Activated CD8-positive, alpha-beta memory T cell treated with anti-CD3 and anti-CD28 coated beads, Interleukin-2, amount 50 U/mL, for 4 hours (primary cell): ENCODE results near the gene SORT1.
"Not testable (repeated sequence)": the region's sequence is repeated elsewhere in the genome, so short reads cannot be mapped to it uniquely, and the experiment has no call there.

Experiments
- DNase-seq: peaks from one replicate; pipeline ENCODE4 v3.0.0-alpha.2; 2020

SORT1 gene

GRCh38 chr1:109294481-109294880 lies 103.2 kb downstream of the SORT1 start:
- no peak for DNase-seq

GRCh38 chr1:109293026-109293425 lies 104.7 kb downstream of the SORT1 start:
- no peak for DNase-seq

DNA sequence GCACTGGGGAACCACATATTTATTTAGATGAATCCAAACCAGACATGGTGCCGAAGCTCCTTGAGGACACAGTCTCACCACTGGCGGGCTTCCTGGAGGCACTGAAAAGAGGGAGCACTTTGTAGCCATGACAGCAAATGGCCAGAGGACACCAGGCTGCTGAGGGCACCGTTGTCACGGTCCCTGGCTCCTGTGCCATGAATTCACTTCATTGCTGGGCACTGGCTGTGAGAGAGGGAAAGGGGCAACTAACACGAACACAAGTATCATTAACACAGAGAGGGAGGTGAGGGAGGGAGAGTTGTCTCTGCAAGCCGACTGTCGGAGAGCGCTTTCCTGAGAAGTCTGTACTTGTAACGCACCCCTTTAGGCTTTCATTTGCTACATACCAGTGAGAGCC lies 105.4 kb downstream of the SORT1 start:
- DNase-seq: no peak

DNA sequence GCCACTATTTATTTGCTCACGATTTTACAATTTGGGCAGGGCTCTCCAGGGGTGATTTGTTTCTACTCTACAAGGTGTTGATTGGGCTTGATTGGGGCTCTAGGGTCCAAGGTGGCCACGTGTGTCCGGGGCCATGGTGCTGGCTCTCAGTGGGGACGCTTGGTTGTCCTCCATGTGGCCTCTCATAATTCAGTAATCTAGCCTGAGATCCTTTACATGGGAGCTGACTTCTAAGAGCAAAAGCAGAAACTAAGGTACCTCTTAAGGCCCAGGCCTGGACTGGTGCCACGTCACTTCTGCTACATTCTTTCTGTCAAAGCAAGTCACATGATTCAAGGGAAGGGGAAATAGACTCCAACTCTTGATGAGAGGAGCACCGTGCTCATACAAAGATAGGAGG lies 106.7 kb downstream of the SORT1 start:
- no peak for DNase-seq

- no peak for DNase-seq
Observed at GRCh38 chr1:109290137-109290536, 107.6 kb downstream of the SORT1 start.

DNA sequence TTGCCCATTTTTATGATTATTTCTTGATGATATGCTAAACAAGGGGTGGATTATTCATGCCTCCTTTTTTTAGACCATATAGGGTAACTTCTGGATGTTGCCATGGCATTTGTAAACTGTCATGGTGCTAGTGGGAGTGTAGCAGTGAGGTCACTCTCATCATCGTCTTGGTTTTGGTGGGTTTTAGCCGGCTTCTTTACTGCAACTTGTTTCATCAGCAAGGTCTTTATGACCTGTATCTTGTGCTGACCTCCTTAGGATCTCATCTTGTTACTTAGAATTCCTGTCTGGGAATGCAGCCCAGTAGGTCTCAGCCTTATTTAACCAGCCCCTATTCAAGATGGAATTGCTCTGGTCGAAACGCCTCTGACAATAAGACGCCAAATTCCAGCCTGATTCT lies 111.0 kb downstream of the SORT1 start:
- not testable (repeated sequence) for DNase-seq

GRCh38 chr1:109283748-109284600 lies 113.7 kb downstream of the SORT1 start:
- DNase-seq: no peak

- peak; percentile 87 for DNase-seq
Observed at GRCh38 chr1:109282952-109283747, 114.6 kb downstream of the SORT1 start, which contains the start of gene PSRC1. Gene PSRC1, minus strand, starts transcription at chr1:109283145.

- DNase-seq: no peak
Observed at GRCh38 chr1:109282497-109282951, 115.2 kb downstream of the SORT1 start.

GRCh38 chr1:109281680-109282496 lies 115.8 kb downstream of the SORT1 start:
- DNase-seq: no peak

DNA sequence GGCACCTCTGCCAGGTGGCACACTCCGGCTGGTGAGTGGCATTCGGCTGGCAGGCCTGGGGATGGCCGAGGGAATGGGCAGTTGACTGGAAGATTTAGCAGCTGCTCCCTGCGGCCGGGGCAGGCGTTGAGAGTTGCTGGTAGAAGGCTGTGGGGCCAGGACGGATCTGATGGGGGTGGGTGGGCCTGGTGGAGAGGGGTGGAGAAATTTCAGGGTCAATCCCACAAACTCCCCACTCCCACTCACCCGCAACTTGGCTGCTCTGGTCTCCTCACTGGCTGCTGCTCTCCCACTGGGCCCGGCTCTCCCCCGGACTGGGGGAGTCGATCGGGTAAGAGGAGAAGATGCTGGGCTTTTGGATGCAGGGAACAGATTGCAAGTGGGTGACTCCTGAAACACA lies 116.9 kb downstream of the SORT1 start:
- DNase-seq: no peak

- no peak for DNase-seq
Observed at GRCh38 chr1:109279615-109280278, 118.0 kb downstream of the SORT1 start.

- DNase-seq: peak; percentile 67
Observed at GRCh38 chr1:109277434-109278204, 120.1 kb downstream of the SORT1 start.

DNA sequence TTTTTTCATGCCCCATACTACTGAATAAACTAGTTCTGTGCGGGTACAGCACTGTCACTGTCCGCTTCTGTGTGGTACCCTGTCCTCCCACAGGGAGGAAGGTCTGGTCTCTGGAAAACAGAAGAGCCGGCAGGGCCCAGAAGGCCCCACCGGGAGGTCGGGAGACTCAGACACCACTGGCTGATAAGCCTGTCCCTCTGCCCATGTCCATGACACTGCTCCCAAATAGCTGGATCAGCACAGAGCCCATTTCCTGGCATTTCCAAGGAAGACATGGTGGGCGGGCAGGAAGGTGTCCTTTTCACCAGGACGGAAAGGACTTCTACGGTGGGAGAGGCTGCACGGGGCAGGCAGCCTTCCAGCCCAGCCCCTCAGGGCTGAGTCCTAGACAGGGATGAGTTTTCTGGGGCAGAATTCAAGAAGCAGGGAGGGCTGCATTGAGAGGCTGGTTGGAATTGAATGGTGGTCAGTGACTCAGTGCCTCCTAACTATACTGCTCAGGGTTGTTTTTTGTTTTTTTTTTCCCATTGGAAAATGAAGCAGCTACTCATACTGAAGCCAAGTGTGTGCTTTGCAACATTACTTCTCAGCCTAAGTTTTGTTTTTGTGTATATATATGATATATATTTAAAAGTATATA lies 121.9 kb downstream of the SORT1 start:
- DNase-seq: no peak

- no peak for DNase-seq
Observed at GRCh38 chr1:109274533-109275476, 122.9 kb downstream of the SORT1 start.

DNA sequence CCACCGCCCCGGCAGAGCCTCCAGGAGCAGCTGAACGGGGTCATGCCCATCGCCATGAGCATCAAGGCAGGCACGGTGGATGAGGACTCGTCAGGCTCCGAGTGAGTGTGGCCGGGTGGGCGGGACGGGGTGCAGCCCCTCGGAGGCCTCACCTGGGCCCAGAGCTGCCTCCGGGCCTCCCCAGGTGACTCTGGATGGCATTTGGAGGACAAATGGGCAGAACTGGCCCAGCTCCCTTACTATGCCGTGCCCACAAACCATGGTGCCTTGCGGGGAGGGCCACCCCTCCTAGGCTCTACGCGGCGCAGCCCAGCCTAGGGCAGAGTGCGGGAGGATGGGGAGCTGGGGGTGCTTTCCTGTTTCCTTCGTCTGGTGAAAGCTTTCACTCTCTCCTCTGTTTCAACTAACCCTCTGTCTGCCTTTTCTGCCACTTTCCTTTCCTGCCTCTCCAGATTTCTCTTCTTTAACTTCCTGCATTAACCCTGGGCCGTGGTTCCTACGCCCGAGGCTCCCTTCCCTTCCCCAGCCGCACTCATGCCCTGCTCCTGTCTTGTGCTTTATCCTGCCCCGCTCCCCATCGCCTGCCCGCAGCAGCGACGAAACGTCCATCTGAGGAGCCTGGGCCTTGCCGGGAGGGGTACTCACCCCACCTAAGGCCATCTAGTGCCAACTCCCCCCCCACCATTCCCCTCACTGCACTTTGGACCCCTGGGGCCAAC lies 124.0 kb downstream of the SORT1 start:
- no peak for DNase-seq

- DNase-seq: no peak
Observed at GRCh38 chr1:109272831-109273547, 124.7 kb downstream of the SORT1 start.

DNA sequence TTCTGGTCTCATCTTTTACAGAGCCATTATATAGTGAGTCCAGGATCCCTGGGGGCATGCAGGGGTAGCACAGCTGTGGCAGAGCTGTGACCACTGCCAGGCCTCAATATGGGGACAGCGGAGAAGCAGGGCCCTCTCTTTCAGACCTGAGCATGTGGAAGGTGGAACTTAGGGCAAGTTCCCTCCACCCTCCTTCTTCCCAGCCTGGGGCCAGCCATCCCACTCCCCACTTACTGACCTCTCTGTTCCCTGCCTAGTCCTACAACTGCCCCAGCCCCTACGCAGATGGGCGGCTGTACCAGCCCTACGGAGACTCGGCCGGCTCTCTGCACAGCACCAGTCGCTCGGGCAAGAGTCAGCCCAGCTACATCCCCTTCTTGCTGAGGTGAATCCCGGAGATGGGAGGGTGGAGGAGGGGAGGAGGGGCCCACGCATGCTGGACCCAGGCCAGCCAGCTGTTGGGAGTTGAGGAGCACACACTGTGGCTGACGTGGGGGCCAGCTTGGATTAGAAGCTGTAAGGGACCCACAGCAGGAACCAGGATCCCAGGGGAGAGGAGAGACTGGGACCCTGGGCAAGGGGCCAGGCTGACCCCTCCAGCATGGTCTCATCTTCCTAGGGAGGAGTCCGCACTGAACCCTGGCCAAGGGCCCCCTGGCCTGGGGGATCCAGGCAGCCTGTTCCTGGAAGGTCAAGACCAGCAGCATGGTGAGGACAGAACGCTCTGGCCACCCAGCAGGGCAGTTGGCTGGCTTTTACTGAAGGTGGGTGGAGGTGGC lies 125.5 kb downstream of the SORT1 start:
- peak; percentile 11 for DNase-seq
